Neuronal stem cell (in vitro differentiated cells): ENCODE measurements around the gene HOXC10.

Experiments used
- DNase-seq: peaks from one replicate; pipeline ENCODE4 v3.0.0-alpha.2; 2013; ENCODE audit warnings: low spot score
- H2AFZ ChIP-seq: one replicate; pipeline ENCODE4 v1.6.1; 2013; ENCODE audit warnings: mild to moderate bottlenecking, low read length, inconsistent platforms
- H2AK5ac ChIP-seq: 2 replicates; pipeline ENCODE4 v1.6.1; 2013; ENCODE audit warnings: low read depth, mild to moderate bottlenecking, inconsistent platforms, low read length, moderate library complexity, mixed read lengths
- H2BK120ac ChIP-seq: 2 replicates; pipeline ENCODE4 v1.6.1; 2013; ENCODE audit warnings: low read depth, mild to moderate bottlenecking, inconsistent platforms, low read length, moderate library complexity, mixed read lengths
- H2BK12ac ChIP-seq: one replicate; pipeline ENCODE4 v1.6.1; 2013; ENCODE audit warnings: low read length, inconsistent platforms
- H2BK15ac ChIP-seq: 2 replicates; pipeline ENCODE4 v1.6.1; 2013; ENCODE audit warnings: mild to moderate bottlenecking, low read length, inconsistent platforms, mixed read lengths
- H2BK5ac ChIP-seq: one replicate; pipeline ENCODE4 v1.6.1; 2013; ENCODE audit warnings: inconsistent platforms, mild to moderate bottlenecking, low read length, moderate library complexity
- H3K14ac ChIP-seq: one replicate; pipeline ENCODE4 v1.6.1; 2013; ENCODE audit warnings: low read length, inconsistent platforms
- H3K18ac ChIP-seq: 2 replicates; pipeline ENCODE4 v1.6.1; 2013; ENCODE audit warnings: low read length, inconsistent platforms
- H3K23ac ChIP-seq: 2 replicates; pipeline ENCODE4 v1.6.1; 2013; ENCODE audit warnings: low read depth, mild to moderate bottlenecking, mixed read lengths, low read length, inconsistent platforms; ENCODE audit not compliant: poor library complexity
- H3K27ac ChIP-seq: replicated peaks from 3 replicates; pipeline ENCODE4 v1.5.1; 2013; ENCODE audit warnings: low read length, inconsistent platforms
- H3K27me3 ChIP-seq, 3 experiments: 2 replicates each; pipeline ENCODE4 v1.6.1; 2013; ENCODE audit warnings: low read length in 3 of 3, mild to moderate bottlenecking in 2 of 3, inconsistent platforms in 1 of 3, low read depth in 1 of 3, mixed read lengths in 1 of 3, moderate library complexity in 1 of 3; ENCODE audit not compliant: control insufficient read depth in 3 of 3, insufficient read depth in 3 of 3
- H3K36me3 ChIP-seq, 2 donors: replicated peaks in 1 of 2; 2 replicates each; pipeline ENCODE4 v1.6.1; 2013; ENCODE audit warnings: low read length in 2 of 2; ENCODE audit not compliant: control insufficient read depth in 2 of 2, insufficient read depth in 2 of 2
- H3K4ac ChIP-seq: 2 replicates; pipeline ENCODE4 v1.6.1; 2013; ENCODE audit warnings: inconsistent platforms, mild to moderate bottlenecking, low read length, moderate library complexity
- H3K4me1 ChIP-seq, 2 donors: 1 replicate in 1 of 2; 2 replicates in 1 of 2; pipeline ENCODE4 v1.6.1; 2013; ENCODE audit warnings: low read length in 2 of 2, low read depth in 1 of 2; ENCODE audit not compliant: control insufficient read depth in 2 of 2, insufficient read depth in 1 of 2
- H3K4me2 ChIP-seq: one replicate; pipeline ENCODE4 v1.6.1; 2013; ENCODE audit warnings: mild to moderate bottlenecking, low read length, inconsistent platforms; ENCODE audit not compliant: insufficient read depth, poor library complexity, severe bottlenecking
- H3K4me3 ChIP-seq, 2 donors: 2 replicates each; pipeline ENCODE4 v1.5.1; 2013; ENCODE audit warnings: low read length in 2 of 2, mild to moderate bottlenecking in 2 of 2, inconsistent platforms in 1 of 2, moderate library complexity in 1 of 2
- H3K79me1 ChIP-seq: one replicate; pipeline ENCODE4 v1.6.1; 2013; ENCODE audit warnings: low read depth, mild to moderate bottlenecking, inconsistent platforms, low read length, moderate library complexity
- H3K9ac ChIP-seq: one replicate; pipeline ENCODE4 v1.6.1; 2013; ENCODE audit warnings: mild to moderate bottlenecking, low read depth, low read length, inconsistent platforms; ENCODE audit not compliant: poor library complexity
- H3K9me3 ChIP-seq, 2 donors: replicated peaks in 1 of 2; 2 replicates each; pipeline versions ENCODE3 to v1.6.1; 2013; ENCODE audit warnings: low read length in 2 of 2, mild to moderate bottlenecking in 2 of 2, inconsistent platforms in 1 of 2, low read depth in 1 of 2, mixed read lengths in 1 of 2, moderate library complexity in 1 of 2; ENCODE audit not compliant: control insufficient read depth in 2 of 2, insufficient read depth in 1 of 2
- H4K8ac ChIP-seq: one replicate; pipeline ENCODE4 v1.6.1; 2013; ENCODE audit warnings: low read depth, mild to moderate bottlenecking, inconsistent platforms, low read length, moderate library complexity
- H4K91ac ChIP-seq: one replicate; pipeline ENCODE4 v1.6.1; 2013; ENCODE audit warnings: low read length, low read depth, mild to moderate bottlenecking, inconsistent platforms; ENCODE audit not compliant: poor library complexity
- WGBS, 2 donors: extraction: QIAGEN DNeasy Blood & Tissue Kit; methylation state at CpG; one replicate each; pipeline ENCODE4 v1.1.7; 2013; ENCODE audit warnings: missing lambda C conversion rate in 2 of 2, mixed read lengths in 1 of 2; ENCODE audit not compliant: insufficient read length in 2 of 2, insufficient replicate concordance in 1 of 2; ENCODE audit errors: extremely low coverage in 2 of 2; 5-methylcytosine and 5-hydroxymethylcytosine counted together

Gene HOXC10

DNA sequence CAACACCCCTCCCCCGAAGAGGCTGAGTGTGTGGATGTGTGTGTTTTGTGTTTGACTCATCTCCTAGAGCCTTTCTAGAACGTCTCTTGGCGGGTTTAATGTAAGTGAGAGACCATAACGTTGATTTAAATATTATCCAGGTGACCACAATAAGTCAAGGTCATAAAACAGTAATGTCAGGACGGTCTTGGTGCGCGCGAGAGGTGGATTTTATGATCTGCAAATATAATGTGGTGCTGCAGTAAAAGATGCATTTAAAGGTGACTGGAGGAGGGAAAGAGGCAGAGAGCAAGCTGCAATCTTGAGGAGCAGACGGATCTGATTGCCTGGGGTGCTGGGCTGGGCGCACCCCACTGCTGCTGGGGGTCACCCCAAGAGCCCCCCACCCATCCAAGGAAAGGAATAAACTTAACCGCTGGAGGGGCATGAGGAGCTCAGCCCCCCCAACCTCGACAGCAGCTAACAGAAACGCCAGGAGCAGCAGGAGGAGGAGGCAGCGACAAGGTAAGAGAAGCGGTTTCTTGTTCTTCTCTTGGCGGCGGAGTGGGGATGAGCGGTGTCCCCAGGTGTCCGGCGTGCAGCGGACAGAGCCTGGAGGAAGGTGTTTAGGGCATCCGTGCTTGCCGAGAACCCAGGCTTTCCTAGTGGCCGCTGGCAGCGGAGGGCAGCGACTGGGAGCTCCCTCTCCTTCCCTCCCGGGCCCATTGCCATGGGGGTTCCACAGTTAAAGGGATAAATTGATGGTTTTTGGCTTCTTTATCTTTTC, 5.5 kb downstream of the HOXC10 start:
- DNase-seq, result no peak

DNA sequence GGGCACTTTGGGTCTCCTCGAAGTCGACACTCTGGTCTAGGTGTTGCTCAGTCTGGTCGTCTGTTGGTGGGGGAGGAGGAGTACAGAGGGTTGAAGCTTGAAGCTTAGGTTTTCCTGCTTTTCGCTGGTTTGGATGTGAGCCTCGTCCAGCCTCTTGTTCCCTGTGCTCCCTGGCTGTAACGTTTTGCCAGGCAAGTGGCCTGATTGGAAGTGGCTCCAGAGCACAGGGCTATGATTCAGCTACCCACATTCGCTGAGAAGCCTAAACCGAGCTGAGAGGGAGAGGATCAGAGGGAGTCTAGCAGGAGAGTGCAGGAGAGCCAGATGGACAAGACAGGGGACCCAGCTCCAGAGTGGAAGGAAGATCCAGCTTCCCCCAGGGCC, 6.1 kb downstream of the HOXC10 start:
- Histone ChIP-seq H3K79me1 (no peaks in the 10 kb centered on the region), H3K36me3 (no peaks in the 10 kb centered on the region), H3K27me3 (peaks cover 67 to 100% (median 100%) of the 10 kb centered on the region in 3 experiments)

More for the DNA sequence above, 5.5 kb downstream of the HOXC10 start:
- Histone ChIP-seq H2BK5ac (no peak overlapping the region), H4K8ac (no peak overlapping the region), H3K4me2 (no peak overlapping the region), H3K14ac (no peak overlapping the region), H2BK120ac (no peak overlapping the region), H2BK12ac (no peak overlapping the region), H3K27ac (no peak overlapping the region), H3K9ac (no peak overlapping the region), H3K23ac (peak overlapping the region; percentile 25), H3K4me3 (no peak overlapping the region), H3K4ac (no peak overlapping the region), H3K18ac (no peak overlapping the region), H3K79me1 (no peaks in the 10 kb centered on the region), H3K9me3 (peaks cover 0 to 5% of the 10 kb centered on the region in 2 donors), H3K4me1 (peaks cover 0 to under 1% of the 10 kb centered on the region in 2 donors), H2AFZ (no peak overlapping the region), H2BK15ac (no peak overlapping the region), H3K36me3 (no peaks in the 10 kb centered on the region), H3K27me3 (peaks cover 70 to 100% (median 100%) of the 10 kb centered on the region in 3 experiments), H4K91ac (no peak overlapping the region), H2AK5ac (no peak overlapping the region)
- no CpG with 5 or more reads among the region's 27 CpGs for WGBS, 2 donors

GRCh38 chr12:53992377-53992889, 7.5 kb downstream of the HOXC10 start:
- H2BK120ac ChIP-seq, result no peak overlapping the region
- H2BK15ac ChIP-seq, result no peak overlapping the region
- no peak overlapping the region for H3K4me2 ChIP-seq
- no peak overlapping the region for H2AFZ ChIP-seq
- no peaks in the 10 kb centered on the region for H3K4me1 ChIP-seq
- no peak overlapping the region for H2BK12ac ChIP-seq
- WGBS, 2 donors, result no CpG with 5 or more reads among the region's 7 CpGs
- no peaks in the 10 kb centered on the region for H3K36me3 ChIP-seq
- peaks cover 0 to 4% of the 10 kb centered on the region in 2 donors for H3K9me3 ChIP-seq
- no peak overlapping the region for H4K91ac ChIP-seq
- H3K27ac ChIP-seq, result no peak overlapping the region
- H3K9ac ChIP-seq, result no peak overlapping the region
- H3K4ac ChIP-seq, result no peak overlapping the region
- no peak overlapping the region for H3K4me3 ChIP-seq
- H3K23ac ChIP-seq, result no peak overlapping the region
- H2BK5ac ChIP-seq, result no peak overlapping the region
- no peak overlapping the region for H2AK5ac ChIP-seq
- no peak overlapping the region for H4K8ac ChIP-seq
- H3K27me3 ChIP-seq, result peaks cover 70 to 100% (median 100%) of the 10 kb centered on the region in 3 experiments
- no peak overlapping the region for H3K14ac ChIP-seq
- no peak for DNase-seq
- H3K79me1 ChIP-seq, result no peaks in the 10 kb centered on the region
- H3K18ac ChIP-seq, result no peak overlapping the region

More for the DNA sequence above, 6.1 kb downstream of the HOXC10 start:
- no peak overlapping the region for H3K9ac ChIP-seq
- DNase-seq, result no peak
- WGBS, 2 donors, result no CpG with 5 or more reads among the region's 8 CpGs
- H2AFZ ChIP-seq, result no peak overlapping the region
- no peaks in the 10 kb centered on the region for H3K4me1 ChIP-seq
- H4K8ac ChIP-seq, result no peak overlapping the region
- H2BK120ac ChIP-seq, result no peak overlapping the region
- H4K91ac ChIP-seq, result no peak overlapping the region
- H2BK15ac ChIP-seq, result no peak overlapping the region
- no peak overlapping the region for H2BK12ac ChIP-seq
- no peak overlapping the region for H2BK5ac ChIP-seq
- H3K4me2 ChIP-seq, result no peak overlapping the region
- no peak overlapping the region for H3K23ac ChIP-seq
- no peak overlapping the region for H2AK5ac ChIP-seq
- no peak overlapping the region for H3K4ac ChIP-seq
- no peak overlapping the region for H3K27ac ChIP-seq
- H3K18ac ChIP-seq, result no peak overlapping the region
- H3K9me3 ChIP-seq, result peaks cover 0 to 4% of the 10 kb centered on the region in 2 donors
- H3K14ac ChIP-seq, result no peak overlapping the region
- no peak overlapping the region for H3K4me3 ChIP-seq

DNA sequence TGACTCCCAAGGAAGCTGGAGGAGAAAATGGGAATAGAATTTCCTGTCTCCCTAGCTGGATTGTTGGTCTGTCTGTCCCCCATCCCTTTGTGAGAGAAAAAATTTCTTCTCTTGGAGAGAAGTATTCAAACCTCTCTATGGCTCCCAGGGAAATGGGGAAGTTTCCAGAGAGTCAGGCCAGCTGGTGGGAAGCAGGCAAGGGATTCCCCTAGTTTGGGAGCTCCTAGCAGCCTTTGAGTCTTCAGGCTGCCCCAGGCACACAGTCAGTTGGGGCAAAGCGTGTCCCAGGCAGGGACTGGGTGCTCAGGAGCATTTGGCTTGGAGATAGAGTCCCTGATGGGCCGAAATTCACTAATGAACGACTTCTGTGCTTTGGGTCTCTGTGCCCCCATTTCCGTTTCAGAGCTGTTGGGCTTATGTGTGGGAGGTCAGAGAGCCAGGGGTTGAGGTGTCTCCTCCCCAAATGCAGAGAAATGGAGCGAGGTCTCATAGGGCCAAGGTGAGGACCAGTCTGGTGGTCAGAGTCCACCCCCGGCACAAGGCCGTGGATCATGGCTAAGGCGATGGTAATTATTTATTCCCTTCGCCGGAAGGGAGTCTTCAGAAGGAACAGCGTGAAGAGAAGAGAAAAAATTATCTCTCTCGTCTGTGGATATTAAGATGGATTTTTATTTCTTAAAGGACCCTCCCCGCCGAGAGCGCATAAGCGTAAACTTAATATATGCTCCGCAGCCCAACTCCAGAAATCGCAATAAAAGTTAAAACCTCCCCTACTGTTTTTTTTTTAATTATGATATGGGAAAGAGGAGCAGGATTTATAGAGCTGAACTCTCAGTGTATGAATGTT, 8.4 kb downstream of the HOXC10 start:
- no peaks in the 10 kb centered on the region for H3K4me1 ChIP-seq
- no peak overlapping the region for H4K91ac ChIP-seq
- H3K27ac ChIP-seq, result no peak overlapping the region
- H2BK120ac ChIP-seq, result no peak overlapping the region
- no peak overlapping the region for H3K23ac ChIP-seq
- H2AK5ac ChIP-seq, result no peak overlapping the region
- no peak overlapping the region for H3K4ac ChIP-seq
- H3K9me3 ChIP-seq, result peaks cover 0 to 4% of the 10 kb centered on the region in 2 donors
- no peak overlapping the region for H2BK15ac ChIP-seq
- no peak for DNase-seq
- H2BK5ac ChIP-seq, result no peak overlapping the region
- no peak overlapping the region for H3K18ac ChIP-seq
- no peak overlapping the region for H3K4me2 ChIP-seq
- no peak overlapping the region for H4K8ac ChIP-seq
- no peak overlapping the region for H2BK12ac ChIP-seq
- no peak overlapping the region for H3K14ac ChIP-seq
- H3K36me3 ChIP-seq, result no peaks in the 10 kb centered on the region
- no peak overlapping the region for H2AFZ ChIP-seq
- no CpG with 5 or more reads among the region's 18 CpGs for WGBS, 2 donors
- no peaks in the 10 kb centered on the region for H3K79me1 ChIP-seq
- H3K27me3 ChIP-seq, result peaks cover 78 to 100% (median 100%) of the 10 kb centered on the region in 3 experiments
- peak overlapping the region in 1 of 2 donors; percentile 5 for H3K4me3 ChIP-seq
- H3K9ac ChIP-seq, result no peak overlapping the region
